ENCODE data around the gene ZNF611.
"Not testable (repeated sequence)": the region's sequence is repeated elsewhere in the genome, so short reads cannot be mapped to it uniquely, and the experiment has no call there.

The ZNF611 gene

DNA sequence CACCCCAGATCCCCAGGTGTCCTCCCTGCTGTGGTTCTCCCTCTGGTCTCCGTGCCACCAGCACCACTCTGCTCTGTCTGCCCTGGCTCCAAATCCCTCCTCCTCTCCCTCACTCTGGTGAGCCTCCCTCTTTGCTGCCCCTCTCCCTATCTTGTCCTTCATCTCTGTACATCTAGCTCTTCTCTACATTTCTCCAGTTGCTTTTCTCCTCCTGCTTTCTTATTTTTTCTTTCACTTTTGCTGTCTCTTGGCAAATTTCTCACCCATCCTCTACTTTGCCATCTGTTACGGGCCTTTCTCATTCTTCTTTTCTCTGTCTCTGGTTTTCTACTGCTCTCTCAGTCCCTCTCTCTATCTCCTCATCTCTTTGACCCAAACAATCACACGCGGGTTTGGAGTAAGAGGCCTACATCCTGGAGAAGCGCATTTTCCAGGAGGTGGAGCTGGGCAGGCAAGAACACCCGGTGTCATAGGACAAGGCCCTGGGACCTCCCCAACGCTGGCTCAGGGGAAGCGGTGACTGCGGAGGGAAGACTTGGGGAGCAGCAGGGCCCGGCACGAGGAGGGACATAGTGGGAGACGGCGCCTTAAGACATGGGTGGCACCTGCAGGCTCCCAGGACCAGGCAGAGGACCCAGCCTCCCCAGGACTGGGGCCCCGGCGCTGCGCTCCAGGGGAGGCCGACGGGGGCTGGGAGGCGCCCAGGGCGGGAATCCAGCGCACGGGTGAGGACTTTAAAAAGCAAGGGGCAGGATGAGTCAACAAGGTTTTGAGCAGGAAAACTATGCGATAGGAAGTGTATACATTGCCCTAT, 9.9 kb downstream of the ZNF611 start:
- no peak for DNase-seq (ENCODE audit: low spot score)
- in situ Hi-C loops (cut with MboI; ENCODE audit: low sequenced_read_pairs, unreplicated experiment), result no loop called here
- TF ChIP-seq, protein P1, sequence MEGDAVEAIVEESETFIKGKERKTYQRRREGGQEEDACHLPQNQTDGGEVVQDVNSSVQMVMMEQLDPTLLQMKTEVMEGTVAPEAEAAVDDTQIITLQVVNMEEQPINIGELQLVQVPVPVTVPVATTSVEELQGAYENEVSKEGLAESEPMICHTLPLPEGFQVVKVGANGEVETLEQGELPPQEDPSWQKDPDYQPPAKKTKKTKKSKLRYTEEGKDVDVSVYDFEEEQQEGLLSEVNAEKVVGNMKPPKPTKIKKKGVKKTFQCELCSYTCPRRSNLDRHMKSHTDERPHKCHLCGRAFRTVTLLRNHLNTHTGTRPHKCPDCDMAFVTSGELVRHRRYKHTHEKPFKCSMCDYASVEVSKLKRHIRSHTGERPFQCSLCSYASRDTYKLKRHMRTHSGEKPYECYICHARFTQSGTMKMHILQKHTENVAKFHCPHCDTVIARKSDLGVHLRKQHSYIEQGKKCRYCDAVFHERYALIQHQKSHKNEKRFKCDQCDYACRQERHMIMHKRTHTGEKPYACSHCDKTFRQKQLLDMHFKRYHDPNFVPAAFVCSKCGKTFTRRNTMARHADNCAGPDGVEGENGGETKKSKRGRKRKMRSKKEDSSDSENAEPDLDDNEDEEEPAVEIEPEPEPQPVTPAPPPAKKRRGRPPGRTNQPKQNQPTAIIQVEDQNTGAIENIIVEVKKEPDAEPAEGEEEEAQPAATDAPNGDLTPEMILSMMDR (IDR thresholded peaks at IDR 0.05; ENCODE audit: borderline replicate concordance, control extremely low read depth, extremely low read depth, insufficient read depth, missing control alignments), result no peak

DNA sequence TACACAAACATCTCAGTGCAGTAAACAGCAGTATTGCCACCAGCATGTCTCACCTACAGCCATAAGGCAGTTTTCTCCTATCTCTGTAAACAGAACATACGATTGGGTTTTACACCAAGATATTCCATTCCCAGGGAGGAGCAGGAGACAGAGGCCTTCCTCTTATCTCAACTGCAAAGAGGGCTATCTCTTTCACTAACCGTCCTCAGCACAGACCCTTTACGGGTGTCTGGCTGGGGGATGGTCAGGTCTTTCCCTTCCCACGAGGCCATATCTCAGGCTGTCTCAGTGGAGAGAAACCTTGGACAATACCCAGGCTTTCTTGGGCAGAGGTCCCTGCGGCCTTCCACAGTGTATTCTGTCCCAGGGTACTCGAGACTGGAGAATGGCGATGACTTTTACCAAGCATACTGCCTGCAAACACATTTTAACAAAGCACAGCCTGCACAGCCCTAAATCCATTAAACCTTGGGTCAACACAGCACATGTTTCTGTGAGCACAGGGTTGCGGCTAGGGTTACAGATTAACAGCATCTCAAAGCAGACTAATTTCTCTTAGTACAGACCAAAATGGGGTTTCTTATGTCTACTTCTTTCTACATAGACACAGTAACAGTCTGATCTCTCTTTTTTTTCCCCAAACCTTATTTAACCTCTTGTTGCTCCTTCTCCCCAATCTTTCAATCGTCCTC, 10.8 kb downstream of the ZNF611 start:
- in situ Hi-C loops (cut with MboI; ENCODE audit: low sequenced_read_pairs, unreplicated experiment), result not testable (repeated sequence)

DNA sequence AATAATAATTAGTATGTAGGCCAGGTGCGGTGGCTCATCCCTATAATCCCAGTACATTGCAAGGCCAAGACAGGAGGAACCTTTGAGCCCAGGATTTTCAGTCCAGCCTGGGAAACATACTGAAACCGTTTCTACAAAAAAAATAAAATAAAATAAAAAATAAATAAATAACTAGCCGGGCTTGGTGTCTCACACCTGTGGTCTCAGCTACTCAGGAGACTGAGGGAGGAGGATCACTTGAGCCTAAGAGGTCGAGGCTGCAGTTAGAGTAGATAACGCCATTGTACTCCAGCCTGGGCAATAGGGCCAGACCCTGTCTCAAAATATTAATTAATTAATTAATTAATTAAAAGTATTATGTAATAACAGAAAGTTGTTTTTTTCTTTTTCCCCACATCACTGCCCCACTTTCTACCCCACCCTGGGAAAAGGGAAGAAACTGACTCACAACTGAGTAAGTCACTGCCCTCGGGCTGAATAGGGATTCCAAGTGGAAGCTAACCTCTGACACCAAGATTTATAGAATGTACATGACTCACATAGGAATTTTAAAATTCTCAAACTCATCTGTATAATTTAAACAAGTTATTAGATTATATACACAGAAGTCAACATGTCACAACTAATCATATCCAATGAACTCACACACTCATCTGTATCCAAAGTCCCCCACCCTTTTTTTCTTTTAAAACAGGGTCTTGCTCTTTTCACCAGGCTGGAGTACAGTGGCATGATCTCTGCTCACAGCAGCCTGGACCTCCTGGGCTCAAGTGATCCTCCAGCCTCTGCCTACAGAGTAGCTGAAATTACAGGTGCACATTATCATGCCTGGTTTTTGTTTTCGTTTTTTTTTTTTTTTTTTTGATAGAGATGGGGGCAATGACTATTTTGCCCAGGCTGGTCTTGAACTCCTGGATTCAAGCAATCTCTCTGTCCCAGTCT, 12.5 kb downstream of the ZNF611 start:
- in situ Hi-C loops (cut with MboI; ENCODE audit: low sequenced_read_pairs, unreplicated experiment), result no loop called here
- no peak for DNase-seq (ENCODE audit: low spot score)
- TF ChIP-seq, protein P1 (IDR thresholded peaks at IDR 0.05; ENCODE audit: borderline replicate concordance, control extremely low read depth, extremely low read depth, insufficient read depth, missing control alignments), result no peak

More for the DNA sequence above, 10.8 kb downstream of the ZNF611 start:
- DNase-seq (ENCODE audit: low spot score), result not testable (repeated sequence)

DNA sequence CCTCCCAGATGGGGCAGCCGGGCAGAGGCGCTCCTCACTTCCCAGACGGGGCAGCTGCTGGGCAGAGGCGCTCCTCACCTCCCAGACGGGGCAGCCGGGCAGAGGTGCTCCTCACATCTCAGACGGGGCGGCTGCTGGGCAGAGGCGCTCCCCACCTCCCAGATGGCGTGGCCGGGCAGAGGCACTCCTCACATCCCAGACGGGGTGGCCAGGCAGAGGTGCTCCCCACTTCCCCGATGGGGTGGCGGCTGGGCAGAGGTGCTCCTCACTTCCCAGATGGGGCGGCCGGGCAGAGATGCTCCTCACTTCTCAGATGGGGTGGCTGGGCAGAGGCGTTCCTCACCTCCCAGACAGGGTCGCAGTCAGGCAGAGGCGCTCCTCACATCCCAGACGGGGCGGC, 14.3 kb downstream of the ZNF611 start:
- in situ Hi-C loops (cut with MboI; ENCODE audit: low sequenced_read_pairs, unreplicated experiment); DNase-seq (ENCODE audit: low spot score): not testable (repeated sequence)

DNA sequence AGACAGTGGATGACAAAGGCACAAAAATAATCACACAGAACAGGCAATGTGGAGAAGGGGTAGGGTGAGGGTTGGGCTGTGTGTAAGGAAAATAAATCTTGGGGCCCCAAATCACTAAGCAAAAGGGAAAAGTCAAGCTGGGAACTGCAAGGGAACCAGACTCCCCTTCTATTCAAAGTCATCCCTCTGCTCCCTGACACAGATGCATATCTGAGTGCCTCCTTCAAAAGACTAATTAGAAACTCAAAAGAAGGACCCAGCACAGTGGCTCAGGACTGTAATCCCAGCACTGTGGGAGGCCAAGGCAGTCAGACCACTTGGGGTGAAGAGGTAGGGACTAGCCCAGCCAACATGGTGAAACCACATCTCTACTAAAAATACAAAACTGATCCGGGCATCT, 18.3 kb downstream of the ZNF611 start:
- DNase-seq (ENCODE audit: low spot score), result no peak
- in situ Hi-C loops (cut with MboI; ENCODE audit: low sequenced_read_pairs, unreplicated experiment), result no loop called here
- TF ChIP-seq, protein P1 (IDR thresholded peaks at IDR 0.05; ENCODE audit: borderline replicate concordance, control extremely low read depth, extremely low read depth, insufficient read depth, missing control alignments), result no peak

DNA sequence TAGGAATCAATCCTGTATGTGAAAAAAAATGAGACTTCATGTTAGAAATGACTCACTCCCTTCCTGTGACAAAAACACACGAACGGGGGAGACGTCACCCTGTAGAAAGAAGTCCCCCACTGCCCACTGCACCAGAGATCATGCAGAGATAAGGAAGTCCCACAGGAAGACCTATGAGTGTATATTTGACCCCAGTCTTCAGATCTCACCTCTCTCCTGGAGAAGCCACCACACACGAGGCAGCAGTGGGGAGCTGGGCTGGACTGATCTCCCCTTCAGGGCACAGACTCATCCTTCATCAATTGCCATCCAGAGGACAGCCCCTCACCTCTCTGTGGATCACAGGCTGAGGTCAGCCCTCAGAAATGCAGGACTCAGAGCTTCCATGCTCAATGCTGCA, 18.9 kb downstream of the ZNF611 start:
- DNase-seq (ENCODE audit: low spot score); in situ Hi-C loops (cut with MboI; ENCODE audit: low sequenced_read_pairs, unreplicated experiment): not testable (repeated sequence)

DNA sequence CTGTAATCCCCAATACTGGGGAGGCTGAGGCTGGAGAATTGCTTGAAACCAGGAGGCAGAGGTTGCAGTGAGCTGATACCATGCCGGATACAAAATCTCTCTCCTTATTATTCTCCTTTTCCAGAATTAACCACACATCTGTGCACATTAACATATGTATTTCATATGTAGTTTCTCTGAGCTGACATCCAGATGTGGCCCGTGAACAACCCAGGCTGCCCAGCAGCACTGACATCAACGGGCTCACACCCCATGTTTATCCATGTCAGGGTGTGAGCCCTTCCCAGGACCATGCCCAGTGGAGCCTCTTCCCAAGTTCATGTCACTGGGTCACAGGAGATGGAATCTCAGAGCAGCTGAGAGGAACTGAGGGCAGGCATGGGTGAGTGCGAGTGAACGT, 19.5 kb downstream of the ZNF611 start:
- DNase-seq (ENCODE audit: low spot score), result not testable (repeated sequence)

DNA sequence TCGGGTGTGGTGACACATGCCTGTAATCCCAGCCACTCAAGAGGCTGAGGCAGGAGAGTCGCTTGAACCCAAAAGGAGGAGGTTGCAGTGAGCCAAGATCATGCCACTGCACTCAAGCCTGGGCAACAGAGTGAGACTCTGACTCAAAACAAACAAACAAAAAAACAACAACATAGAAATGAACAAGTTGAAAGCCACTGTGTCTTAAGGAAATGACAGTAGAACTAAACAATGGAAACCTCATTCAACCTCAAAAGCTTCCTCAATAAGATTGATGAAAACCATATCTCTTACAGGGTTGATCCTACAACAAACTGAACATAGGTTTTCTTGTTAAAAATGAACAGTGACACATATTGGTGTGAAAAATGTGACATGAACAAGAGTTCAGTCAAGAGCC, 21.8 kb downstream of the ZNF611 start:
- DNase-seq (ENCODE audit: low spot score); in situ Hi-C loops (cut with MboI; ENCODE audit: low sequenced_read_pairs, unreplicated experiment): not testable (repeated sequence)

More for the DNA sequence above, 19.5 kb downstream of the ZNF611 start:
- in situ Hi-C loops (cut with MboI; ENCODE audit: low sequenced_read_pairs, unreplicated experiment), result not testable (repeated sequence)

DNA sequence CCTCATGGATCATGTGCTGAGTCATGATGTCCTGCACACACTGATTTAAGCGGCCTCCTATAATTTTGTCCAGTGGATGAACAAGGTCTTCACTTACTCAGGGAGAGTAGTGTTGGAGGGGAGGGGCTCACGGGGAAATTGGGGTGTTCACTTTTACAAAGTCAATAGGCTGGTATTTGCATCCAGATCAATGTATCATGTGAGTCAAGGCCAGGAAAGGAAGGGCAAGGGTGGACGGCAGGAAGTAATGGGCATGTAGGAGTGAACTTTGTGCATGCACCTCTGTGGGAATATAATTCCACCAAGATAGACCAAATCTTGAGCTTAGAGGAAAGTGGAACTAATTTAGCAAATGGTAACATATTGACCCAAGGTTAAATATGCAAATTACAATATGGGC, 23.2 kb downstream of the ZNF611 start:
- in situ Hi-C loops (cut with MboI; ENCODE audit: low sequenced_read_pairs, unreplicated experiment); DNase-seq (ENCODE audit: low spot score): not testable (repeated sequence)
